GM12875 (cell line): ENCODE measurements around the gene RANBP1.
"Not testable (repeated sequence)": the region's sequence is repeated elsewhere in the genome, so short reads cannot be mapped to it uniquely, and the experiment has no call there.

ENCODE experiments used
- H3K4me3 ChIP-seq: one replicate; pipeline ENCODE4 v1.5.1; 2011; ENCODE audit warnings: low read depth, low read length, control low read depth
- CTCF ChIP-seq: IDR thresholded peaks from 2 replicates; pipeline ENCODE4 v1.5.1; 2011; ENCODE audit warnings: low read depth, mild to moderate bottlenecking, control low read depth, inconsistent platforms, low read length, moderate library complexity, borderline replicate concordance; ENCODE audit not compliant: insufficient read depth

RANBP1 gene

GRCh38 chr22:20157430-20158183 is 41.7 kb downstream of the RANBP1 start:
- no peak for TF ChIP-seq CTCF
- H3K4me3 ChIP-seq: no peak overlapping the region

- no peak for TF ChIP-seq CTCF
- no peak overlapping the region for H3K4me3 ChIP-seq
These were observed 42.6 kb downstream of the RANBP1 start for GRCh38 chr22:20158391-20159036.

GRCh38 chr22:20159076-20159475 is 43.2 kb downstream of the RANBP1 start:
- no peak for TF ChIP-seq CTCF
- H3K4me3 ChIP-seq: no peak overlapping the region

- H3K4me3 ChIP-seq: not testable (repeated sequence)
These were observed 43.6 kb downstream of the RANBP1 start for GRCh38 chr22:20159531-20159930.

- no peak overlapping the region for H3K4me3 ChIP-seq
- no peak for TF ChIP-seq CTCF
These were observed 44.1 kb downstream of the RANBP1 start for GRCh38 chr22:20160041-20160440.

GRCh38 chr22:20164863-20165262 is 49.0 kb downstream of the RANBP1 start:
- TF ChIP-seq CTCF: no peak
- H3K4me3 ChIP-seq: no peak overlapping the region

GRCh38 chr22:20165421-20165820 is 49.5 kb downstream of the RANBP1 start:
- no peak overlapping the region for H3K4me3 ChIP-seq
- no peak for TF ChIP-seq CTCF
